Measurements from ENCODE around the gene PRSS38.
"Not testable (repeated sequence)": the region's sequence is repeated elsewhere in the genome, so short reads cannot be mapped to it uniquely, and the experiment has no call there.

DNA sequence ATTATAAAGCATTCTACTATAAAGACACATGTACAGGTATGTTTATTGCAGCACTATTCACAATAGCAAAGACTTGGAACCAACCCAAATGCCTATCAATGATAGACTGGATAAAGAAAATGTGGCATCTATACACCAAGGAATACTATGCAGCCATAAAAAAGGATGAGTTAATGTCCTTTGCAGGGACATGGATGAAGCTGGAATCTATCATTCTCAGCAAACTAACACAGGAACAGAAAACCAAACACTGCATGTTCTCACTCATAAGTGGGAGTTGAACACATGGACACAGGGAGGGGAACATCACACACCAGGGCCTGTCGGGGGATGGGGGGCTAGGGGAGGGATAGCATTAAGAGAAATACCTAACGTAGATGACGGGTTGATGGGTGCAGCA lies 62.3 kb downstream of the PRSS38 start:
- TF ChIP-seq, protein P1, sequence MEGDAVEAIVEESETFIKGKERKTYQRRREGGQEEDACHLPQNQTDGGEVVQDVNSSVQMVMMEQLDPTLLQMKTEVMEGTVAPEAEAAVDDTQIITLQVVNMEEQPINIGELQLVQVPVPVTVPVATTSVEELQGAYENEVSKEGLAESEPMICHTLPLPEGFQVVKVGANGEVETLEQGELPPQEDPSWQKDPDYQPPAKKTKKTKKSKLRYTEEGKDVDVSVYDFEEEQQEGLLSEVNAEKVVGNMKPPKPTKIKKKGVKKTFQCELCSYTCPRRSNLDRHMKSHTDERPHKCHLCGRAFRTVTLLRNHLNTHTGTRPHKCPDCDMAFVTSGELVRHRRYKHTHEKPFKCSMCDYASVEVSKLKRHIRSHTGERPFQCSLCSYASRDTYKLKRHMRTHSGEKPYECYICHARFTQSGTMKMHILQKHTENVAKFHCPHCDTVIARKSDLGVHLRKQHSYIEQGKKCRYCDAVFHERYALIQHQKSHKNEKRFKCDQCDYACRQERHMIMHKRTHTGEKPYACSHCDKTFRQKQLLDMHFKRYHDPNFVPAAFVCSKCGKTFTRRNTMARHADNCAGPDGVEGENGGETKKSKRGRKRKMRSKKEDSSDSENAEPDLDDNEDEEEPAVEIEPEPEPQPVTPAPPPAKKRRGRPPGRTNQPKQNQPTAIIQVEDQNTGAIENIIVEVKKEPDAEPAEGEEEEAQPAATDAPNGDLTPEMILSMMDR (IDR thresholded peaks at IDR 0.05; ENCODE audit: low read depth, low read length), result not testable (repeated sequence)
- not testable (repeated sequence) for TF ChIP-seq EZH2phosphoT487 (IDR thresholded peaks at IDR 0.05; ENCODE audit: low read depth)

Measured in OCI-LY3 (cell line).